HG03159 (cell line): ENCODE measurements around the gene FLRT1.

Experiments used
- ATAC-seq: cut with Tn5 transposase; IDR thresholded peaks from one replicate; pipeline ENCODE4 v1.9.1; 2021; ENCODE audit warnings: mild to moderate bottlenecking, moderate library complexity; ENCODE audit not compliant: unreplicated experiment

FLRT1 gene

DNA sequence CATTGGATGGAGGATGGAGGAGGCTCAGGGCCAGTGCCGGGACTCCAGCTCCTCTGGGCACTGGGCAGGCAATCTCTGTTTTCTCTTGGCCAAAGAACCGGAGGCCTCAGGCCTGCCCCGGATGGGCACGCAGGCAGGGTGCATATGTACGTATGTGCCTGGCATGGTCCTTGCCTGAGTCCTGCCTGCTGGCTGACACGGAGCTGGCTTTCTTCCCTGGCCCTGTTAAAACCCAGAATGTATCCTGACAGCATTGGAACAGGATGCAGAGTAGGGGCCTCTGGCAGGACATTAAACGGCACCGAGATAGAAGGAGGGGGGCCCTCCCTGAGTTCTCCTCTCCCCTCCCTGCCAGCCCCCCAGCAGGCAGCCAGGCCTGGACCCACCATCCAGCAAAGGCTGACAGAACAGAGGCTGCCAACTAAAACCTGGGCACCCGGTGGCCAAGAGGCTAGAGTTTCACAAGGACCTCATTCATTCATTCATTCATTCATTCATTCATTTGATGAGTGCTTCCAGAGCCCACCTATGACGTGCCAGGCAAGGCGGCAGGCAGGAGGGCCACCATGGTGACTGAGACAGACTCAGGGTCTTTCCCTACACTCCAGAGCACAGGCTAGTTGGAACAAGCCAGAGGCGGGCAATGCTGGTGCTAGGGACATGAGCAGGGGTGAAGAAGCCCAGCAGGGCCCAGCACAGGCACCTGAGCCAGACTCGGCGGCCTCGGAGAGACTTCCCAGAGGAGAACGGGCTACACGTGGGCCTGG, 28.8 kb downstream of the FLRT1 start:
- no peak for ATAC-seq

DNA sequence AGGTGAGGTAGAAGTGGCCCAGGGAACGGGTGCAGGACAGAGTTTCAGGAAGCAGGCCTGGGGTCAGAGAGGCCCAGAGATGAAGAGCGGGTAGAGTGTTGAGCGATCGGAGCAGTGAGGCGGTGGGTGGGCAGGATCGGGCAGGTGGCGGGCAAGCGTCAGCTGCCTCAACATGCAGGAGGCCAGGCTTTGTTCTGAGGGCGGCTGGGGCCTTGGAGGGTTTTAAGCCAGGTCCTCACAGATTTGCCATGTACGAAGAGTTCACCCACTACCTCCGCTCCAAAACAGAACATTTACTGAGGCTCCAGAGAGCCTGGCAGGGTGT, 29.4 kb downstream of the FLRT1 start:
- no peak for ATAC-seq

DNA sequence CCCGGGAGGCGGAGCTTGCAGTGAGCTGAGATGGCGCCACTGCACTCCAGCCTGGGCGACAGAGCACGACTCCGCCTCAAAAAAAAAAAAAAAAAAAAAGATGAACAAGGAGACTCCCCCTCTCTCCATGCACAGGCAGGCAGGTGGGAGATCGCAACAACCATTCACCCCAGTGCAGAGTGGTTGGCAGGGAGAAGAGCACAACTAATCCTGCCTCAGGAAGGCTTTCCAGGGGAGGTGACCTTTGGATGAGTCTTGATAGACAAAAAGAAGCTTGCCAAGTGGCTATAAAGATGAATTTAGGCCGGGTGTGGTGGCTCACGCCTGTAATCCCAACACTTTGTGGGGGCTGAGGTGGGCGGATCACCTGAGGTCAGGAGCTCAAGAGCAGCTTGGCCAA, 30.0 kb downstream of the FLRT1 start:
- no peak for ATAC-seq

DNA sequence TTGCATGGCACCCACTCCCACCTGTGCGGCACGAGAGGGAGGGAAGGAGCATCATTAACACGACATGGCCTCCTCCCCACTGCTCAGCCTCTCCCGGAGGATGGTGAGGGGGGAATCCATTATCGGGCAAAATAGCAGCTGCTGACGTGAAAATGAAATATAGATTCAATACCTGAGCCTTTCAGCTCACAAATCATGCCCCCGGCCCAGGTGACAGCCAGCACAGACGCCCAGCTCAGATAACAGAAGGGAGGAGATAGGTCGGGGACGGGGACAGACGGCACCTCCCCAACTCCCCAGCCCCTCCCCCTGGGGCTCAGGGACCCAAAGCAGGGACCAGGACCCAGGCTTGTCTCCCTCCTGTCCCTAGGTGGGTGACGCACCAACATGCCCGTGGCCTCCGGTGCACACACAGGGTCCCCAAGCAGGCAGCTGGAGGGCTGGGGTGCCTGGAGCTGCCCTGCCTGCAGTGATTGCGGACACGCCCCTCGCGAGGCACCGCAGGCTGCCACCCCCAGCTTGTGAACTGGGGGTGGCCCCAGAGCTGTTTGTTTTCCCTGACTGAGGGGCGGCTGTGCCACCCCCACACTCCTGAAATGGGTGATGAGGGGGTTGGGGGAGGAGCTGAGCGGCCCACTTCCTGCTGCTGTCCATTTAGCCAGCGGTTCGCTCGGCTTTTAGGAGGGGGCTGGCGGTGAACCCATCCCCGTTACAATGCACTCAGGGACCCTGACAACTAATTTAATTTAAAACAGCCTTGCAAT, 31.7 kb downstream of the FLRT1 start:
- no peak for ATAC-seq

DNA sequence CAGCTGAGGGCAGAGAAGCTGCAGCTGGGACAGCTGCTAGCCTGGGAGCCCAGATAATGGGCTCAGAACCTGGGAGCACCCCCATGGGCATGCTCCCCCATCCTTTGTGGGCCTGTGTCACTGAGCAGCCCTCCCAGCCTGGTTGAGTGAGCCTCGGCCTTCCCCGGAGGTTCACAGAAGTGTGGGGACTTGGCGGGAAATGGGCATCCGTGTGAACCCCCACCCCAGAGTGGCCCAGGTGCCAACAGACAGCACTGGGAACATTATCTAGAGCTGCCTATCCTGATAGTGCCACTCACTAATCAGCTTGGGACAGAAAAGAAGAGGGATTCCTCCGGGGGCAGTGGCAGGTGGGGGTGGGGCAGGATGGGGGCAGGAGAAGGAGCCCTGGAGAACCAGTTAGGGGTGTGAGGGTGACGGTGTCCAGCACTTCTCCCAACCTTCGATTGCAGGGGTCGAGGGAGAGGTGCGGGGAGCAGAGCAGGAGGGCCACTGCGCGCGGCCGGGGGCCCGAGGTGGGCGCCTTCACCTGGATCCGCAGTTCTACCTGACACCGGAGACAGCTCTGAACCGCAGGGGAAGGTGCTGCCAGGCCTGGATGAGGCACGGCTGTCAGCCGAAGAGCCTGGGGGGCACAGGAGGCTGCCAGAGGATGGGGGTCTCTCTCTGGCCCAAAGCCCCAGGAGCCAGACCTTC, 33.1 kb downstream of the FLRT1 start:
- ATAC-seq: no peak

DNA sequence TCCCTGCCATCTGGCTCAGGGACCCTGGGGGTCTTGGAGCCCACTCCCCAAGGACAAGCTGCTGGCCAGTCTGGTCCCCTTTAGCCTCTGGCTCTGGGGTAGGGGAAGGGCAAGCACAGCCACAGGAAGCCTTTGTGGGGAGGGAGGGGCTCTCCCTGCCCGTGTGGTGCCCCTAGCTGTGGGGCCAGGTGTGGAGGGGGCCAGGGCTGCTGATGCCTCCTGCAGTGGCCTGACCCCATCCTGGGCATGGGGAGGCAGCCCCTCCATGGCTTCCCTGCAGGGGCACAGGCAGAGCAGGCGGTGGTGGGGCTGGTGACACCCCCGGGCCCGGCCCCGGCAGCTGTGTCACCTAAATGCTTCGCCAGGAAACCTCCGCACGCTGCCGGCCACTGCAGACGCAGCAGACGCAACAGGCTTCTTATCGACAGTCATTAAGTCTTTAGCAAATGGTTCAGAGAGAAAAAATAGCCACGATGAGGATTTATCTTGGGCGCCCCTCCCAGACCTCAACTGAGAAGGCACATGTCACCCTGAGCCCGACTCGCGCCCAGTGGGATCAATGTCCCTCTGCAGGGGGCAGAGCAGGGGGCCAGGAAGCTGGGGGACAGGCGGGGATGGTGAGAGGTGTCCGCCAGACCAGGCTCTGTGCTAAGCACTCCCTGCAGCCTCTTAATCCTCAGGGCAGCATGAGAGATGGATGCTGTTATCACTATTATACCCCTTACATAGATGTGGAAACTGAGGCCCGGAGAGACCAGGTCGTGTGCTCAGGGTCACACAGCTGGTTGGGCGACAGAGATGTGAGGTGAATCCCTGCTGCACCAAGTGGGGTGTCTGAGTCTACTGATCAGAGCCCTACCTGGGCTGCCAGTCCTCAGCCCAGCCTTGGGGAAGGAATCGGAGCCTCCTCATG, 33.9 kb downstream of the FLRT1 start:
- no peak for ATAC-seq

DNA sequence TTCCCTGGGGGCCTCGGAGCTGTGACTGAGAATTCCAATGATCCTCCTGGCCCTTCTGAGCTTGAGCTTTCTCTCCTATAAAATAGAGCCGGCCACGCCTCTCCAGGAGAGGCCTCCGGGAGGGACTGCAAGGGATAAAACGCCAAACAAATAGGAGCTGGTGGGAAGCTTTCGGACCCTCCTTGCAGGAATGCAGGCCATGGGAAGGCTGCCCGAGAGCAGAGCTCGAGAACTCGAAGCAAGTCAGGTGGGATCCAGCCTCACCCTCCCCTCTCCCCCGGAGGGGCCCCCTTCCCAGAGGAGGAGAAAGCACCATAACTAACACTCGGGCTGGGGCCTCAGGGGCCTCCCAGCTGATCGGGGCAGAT, 34.6 kb downstream of the FLRT1 start:
- ATAC-seq: no peak

DNA sequence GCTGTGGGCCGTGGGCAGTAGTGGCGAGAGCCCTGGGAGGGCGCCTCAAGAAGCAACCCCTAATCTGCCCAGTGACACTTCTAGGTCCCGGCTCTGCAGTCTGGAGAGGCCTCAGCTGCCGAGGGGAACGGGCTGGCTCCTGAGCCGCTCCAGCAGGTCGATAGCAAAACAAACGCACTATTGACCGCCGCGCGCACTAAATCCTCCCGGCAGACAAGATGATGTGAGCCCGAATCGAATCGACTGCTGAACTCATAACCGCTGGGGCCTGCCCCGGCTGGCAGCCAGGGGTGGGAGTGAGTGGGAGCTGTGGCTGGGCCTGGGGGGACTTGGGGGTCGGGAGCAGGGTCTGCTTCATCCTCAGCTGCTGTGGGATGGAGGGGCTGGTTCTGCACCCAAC, 36.1 kb downstream of the FLRT1 start:
- no peak for ATAC-seq

DNA sequence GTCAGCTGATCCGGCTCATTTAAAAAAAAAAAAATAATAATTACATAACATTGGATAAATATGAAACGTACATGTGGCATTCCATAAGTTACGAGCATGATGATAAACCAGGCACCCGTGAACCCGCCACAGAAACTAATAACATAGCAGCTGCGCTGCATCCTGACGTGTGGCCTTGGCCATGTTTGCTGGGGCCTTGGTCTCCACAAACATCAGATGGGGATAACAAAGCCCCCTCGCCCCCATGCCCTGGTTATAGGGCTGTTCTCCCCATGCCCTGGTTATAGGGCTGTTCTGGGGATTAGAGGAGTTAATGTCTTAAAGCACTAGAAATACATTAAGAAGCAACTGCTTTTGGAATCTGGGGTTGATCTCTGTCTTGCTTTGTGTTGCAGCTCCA, 36.7 kb downstream of the FLRT1 start:
- no peak for ATAC-seq

DNA sequence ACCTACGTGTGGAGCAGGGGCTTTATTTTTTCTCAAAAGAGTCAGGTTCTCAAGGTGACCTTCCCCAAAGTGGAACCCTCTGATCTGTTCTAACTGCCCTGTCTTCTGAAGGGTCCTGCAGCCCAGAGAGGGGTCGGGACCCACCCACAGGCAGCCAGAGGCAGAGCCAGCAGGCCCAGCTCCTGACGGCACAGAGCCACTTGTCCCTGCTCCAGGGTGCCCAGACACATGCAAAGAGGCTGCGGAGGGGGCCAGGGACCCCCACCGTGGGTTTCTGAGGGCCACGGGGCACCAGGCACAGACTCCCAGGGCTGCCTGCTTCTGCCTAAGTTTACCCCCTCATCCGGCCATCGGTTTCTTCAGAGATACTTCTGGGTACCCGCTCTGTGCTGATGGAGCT, 37.1 kb downstream of the FLRT1 start:
- no peak for ATAC-seq

DNA sequence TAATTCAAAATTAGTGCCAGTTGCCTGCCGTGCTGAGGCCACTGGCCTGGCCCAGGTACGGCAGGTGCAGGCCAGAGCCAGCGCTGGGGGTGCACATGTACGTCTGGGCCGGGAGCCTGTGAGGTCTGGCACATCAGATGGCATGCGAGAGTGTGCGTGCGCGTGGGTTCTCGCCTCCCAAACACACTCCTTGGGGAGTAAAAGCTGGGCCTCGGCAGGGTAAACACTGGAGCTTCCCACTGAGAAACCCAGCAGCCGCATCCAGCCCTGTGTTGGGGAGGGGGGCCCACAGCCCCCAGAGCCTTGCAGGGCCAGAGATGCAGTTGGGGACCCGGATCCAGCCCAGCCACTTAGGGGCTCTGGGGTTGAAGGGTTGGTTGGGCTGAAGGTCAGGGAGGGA, 37.8 kb downstream of the FLRT1 start:
- no peak for ATAC-seq

DNA sequence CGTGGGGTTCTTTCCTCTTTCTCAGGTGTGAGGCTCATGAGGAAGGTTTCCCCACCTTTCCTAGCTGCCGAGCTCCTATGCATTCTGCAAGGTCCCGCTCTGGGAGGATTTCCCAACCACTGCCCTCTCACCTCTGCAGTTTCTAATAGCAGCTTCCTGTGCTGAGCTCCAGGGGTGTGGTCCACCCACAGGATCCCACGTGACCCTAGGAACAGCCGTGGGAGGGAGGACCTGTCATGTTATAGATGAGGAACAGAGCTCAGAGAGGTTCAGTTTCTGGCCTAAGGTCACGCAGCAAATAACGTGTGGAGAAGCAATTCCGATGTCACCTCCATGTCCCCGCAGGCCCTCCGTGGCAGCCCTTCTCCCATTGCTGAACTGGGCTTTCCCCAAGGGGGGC, 38.5 kb downstream of the FLRT1 start:
- ATAC-seq: no peak

DNA sequence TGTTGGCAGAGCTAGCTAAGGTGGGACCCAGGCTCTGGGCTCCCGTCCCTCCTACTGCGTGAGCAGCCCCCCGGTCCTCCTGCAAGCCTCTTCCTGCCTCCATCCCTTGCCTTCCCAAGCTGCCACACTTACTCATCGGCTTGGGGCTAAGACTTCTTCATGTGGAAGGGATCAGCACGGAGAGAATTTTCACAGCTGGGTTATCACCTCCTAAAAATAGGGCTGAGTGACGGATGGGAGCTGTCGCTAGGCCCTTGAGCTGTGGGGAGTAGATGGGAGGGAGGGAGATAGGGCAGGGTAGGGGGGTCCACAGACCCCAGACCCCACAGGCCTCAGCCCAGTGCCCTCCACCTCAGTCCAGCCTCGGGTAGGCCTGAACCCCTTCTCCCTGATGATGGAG, 41.0 kb downstream of the FLRT1 start:
- ATAC-seq: no peak

DNA sequence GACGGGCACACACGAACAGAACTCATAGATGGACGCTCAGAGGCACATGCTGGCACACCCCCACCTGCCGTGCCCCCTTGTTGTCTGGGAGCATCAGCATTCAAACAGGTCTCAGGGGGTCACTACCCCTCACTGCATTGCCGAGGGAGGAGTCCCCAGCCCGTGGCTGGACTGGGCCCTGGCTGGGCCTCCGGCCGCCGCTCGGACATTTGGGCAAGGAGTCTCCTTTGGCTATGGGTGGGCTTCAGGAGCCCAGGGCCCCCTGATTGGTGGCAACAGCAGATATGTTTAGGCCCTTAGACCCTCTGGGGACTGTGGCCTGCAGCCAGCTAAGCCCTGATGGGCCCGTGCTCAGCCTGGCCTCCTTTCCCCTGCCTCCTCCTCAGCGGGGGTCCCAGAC, 41.9 kb downstream of the FLRT1 start:
- ATAC-seq: no peak

DNA sequence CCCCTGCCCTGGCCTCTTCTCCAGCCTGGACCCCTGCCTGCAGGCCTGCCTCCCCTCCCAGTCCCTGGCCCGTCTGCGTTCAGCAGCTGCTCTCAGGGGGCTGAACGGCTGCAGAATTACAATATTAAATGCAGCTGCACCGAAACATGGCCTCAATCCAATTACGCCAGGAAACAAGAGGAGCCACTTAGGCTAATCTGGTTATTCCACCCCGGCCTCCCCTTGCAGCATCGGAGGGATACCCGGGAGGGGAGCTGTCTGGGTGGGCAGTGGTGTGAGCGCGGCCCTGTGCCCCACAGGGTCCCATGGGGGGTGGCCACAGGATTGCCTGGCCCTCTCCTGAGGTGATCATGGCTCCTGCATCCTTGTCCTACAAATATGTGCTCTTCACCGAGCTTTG, 42.6 kb downstream of the FLRT1 start:
- ATAC-seq: no peak

DNA sequence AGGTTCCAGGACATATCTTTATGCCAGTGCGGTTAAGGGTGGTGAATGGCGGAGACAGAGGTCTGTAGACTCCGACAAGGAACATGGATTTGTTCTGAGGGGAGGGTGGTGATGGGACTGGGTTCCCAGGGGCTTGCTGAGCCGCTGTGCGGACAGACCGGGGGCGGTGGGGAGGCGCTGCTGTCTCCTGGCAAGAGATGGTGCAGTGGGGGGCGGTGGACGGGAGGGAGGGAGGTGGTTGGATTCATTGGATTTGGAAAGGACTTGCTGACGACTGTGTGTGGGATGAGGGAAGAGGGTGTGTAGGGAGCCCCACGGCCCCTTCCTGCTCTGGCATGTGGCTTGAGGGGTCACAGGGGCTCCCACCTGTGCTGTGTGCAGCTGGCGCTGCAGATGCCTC, 43.2 kb downstream of the FLRT1 start:
- no peak for ATAC-seq

DNA sequence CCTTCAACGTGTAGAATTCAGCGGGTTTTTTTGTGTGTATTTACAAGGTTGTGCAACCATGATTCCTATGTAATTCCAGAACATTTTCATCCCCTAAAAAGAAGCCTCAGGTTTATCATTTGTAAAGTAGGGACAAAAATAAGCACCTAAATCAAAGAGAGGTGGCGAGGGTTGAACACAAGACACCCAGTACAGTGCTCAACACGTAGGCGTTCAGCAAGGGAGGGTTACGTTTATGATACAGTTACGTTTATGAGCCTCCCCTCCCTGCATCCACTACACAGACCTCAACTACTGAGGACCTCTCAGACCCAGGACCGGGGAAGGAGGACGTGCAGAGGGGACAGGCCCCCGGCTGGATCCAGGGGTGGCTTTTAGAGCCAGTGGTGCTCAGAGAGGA, 44.7 kb downstream of the FLRT1 start:
- no peak for ATAC-seq

DNA sequence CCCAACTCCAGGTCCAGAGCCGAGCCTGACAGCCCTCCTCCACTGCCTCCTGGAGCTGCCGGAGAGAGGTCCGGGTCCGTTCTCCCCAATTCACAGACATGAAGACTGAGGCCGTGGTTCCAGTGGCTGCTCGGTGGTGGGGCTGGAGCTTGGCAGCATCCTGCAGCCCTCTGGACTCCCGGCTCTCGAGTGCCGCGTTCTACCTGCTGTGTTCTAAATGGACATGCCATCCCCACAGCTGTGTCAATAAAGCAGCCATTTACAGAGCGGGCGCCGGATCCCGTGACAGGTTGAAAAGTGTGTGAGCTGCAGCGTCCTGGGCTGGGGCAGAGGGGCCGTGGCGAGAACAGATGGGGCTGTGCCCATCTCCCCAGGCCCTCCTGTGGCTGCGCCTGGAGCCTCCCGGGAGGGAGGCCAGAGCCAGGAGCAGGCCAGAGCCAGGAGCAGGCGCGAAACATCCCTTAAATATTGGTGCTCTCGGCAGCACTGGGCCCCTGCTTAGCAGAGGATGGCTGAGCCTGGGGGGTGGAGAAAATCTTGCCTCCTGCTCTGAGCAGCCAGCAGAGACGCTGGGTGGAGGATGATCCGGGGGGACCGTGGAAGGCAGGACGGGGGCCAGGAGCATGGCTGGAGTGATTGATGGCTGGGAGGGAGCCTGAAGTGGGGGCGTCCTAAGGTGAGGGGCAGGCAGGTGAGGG, 46.2 kb downstream of the FLRT1 start:
- no peak for ATAC-seq

DNA sequence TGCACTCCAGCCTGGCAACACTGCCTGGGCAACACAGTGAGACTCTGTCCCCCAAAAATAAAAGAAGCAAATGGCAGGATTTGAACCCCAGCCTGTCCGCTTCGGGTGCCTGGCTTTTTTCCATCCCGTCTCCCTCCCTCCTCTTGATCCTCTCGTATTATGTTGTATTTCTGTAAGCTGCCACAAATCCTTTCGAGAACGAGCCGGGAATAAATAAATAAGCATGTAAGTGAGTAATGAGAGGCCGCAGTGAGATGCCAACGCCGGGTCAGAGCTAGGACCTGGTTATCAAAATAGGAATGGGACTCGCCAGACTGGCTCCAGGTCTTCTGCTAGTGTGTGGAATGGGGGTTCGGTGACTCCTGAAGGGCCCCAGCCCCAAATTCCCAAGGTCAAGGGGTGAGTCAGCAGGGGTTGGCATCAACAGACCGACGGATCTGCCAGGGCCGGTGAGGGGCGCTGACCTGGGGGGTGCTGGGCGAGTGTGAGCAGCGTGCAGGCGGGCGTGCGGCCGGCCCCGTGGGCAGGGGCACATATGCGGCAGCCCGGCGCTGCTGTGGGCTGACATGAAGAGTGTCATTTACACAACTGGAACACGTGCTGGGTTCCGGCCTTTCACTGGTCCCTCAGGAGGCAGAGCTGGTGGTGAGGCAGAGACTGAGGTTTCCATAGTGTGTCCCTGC, 47.8 kb downstream of the FLRT1 start:
- ATAC-seq: no peak
